ENCODE measurements around the gene CNGB1. TPM values are rescaled to one million over a fixed set of nuclear protein-coding genes. Genes with fewer than 3 reads are reported as not detected.

Gene CNGB1
- total RNA-seq, 1 donor from 2014 or later, result not detected

- TF ChIP-seq CTCF (IDR thresholded peaks at IDR 0.05), result no peak
- no peak for DNase-seq (ENCODE audit: low spot score)
- Mint-ChIP-seq H3K4me1 (ENCODE audit: low read depth) (no peaks in the 10 kb centered on the region), H3K27me3 (ENCODE audit: low read depth) (peaks cover 23% of the 10 kb centered on the region), H3K9me3 (ENCODE audit: low read depth) (no peaks in the 10 kb centered on the region), H3K4me3 (ENCODE audit: unreplicated experiment) (no peak overlapping the region), H3K27ac (ENCODE audit: unreplicated experiment) (no peak overlapping the region), H3K36me3 (ENCODE audit: low read depth) (no peaks in the 10 kb centered on the region)
Measured at GRCh38 chr16:57941016-57941664, 29.8 kb downstream of the CNGB1 start.

GRCh38 chr16:57940382-57940966 lies 30.5 kb downstream of the CNGB1 start:
- H3K4me3 Mint-ChIP-seq (ENCODE audit: unreplicated experiment), result no peak overlapping the region
- DNase-seq (ENCODE audit: low spot score), result no peak
- H3K27me3 Mint-ChIP-seq (ENCODE audit: low read depth), result peaks cover 22% of the 10 kb centered on the region

GRCh38 chr16:57939872-57940224 lies 31.1 kb downstream of the CNGB1 start:
- DNase-seq (ENCODE audit: low spot score), result no peak
- TF ChIP-seq CTCF (IDR thresholded peaks at IDR 0.05), result no peak
- no peaks in the 10 kb centered on the region for H3K36me3 Mint-ChIP-seq (ENCODE audit: low read depth)
- H3K4me3 Mint-ChIP-seq (ENCODE audit: unreplicated experiment), result no peak overlapping the region
- H3K9me3 Mint-ChIP-seq (ENCODE audit: low read depth), result no peaks in the 10 kb centered on the region
- no peaks in the 10 kb centered on the region for H3K4me1 Mint-ChIP-seq (ENCODE audit: low read depth)
- no peak overlapping the region for H3K27ac Mint-ChIP-seq (ENCODE audit: unreplicated experiment)
- peaks cover 21% of the 10 kb centered on the region for H3K27me3 Mint-ChIP-seq (ENCODE audit: low read depth)

More at GRCh38 chr16:57940382-57940966, 30.5 kb downstream of the CNGB1 start:
- Mint-ChIP-seq H3K27ac (ENCODE audit: unreplicated experiment) (no peak overlapping the region), H3K36me3 (ENCODE audit: low read depth) (no peaks in the 10 kb centered on the region), H3K9me3 (ENCODE audit: low read depth) (no peaks in the 10 kb centered on the region), H3K4me1 (ENCODE audit: low read depth) (no peaks in the 10 kb centered on the region)
- TF ChIP-seq CTCF (IDR thresholded peaks at IDR 0.05), result no peak

- Mint-ChIP-seq H3K27me3 (ENCODE audit: low read depth) (peaks cover 20% of the 10 kb centered on the region), H3K9me3 (ENCODE audit: low read depth) (no peaks in the 10 kb centered on the region), H3K36me3 (ENCODE audit: low read depth) (no peaks in the 10 kb centered on the region), H3K4me1 (ENCODE audit: low read depth) (no peaks in the 10 kb centered on the region), H3K27ac (ENCODE audit: unreplicated experiment) (no peak overlapping the region), H3K4me3 (ENCODE audit: unreplicated experiment) (no peak overlapping the region)
- TF ChIP-seq CTCF (IDR thresholded peaks at IDR 0.05), result peak; percentile 42
- no peak for DNase-seq (ENCODE audit: low spot score)
Measured at GRCh38 chr16:57938936-57939871, 31.7 kb downstream of the CNGB1 start.

- Mint-ChIP-seq H3K36me3 (ENCODE audit: low read depth) (no peaks in the 10 kb centered on the region), H3K27ac (ENCODE audit: unreplicated experiment) (no peak overlapping the region), H3K4me3 (ENCODE audit: unreplicated experiment) (no peak overlapping the region), H3K27me3 (ENCODE audit: low read depth) (peaks cover 18% of the 10 kb centered on the region), H3K4me1 (ENCODE audit: low read depth) (no peaks in the 10 kb centered on the region), H3K9me3 (ENCODE audit: low read depth) (no peaks in the 10 kb centered on the region)
- no peak for DNase-seq (ENCODE audit: low spot score)
- no peak for TF ChIP-seq CTCF (IDR thresholded peaks at IDR 0.05)
Measured at GRCh38 chr16:57938484-57938883, 32.4 kb downstream of the CNGB1 start.

Data from chondrocyte (in vitro differentiated cells).